GM18868 (cell line): Measurements from ENCODE around the gene EIF3C.
"Not testable (repeated sequence)": the region's sequence is repeated elsewhere in the genome, so short reads cannot be mapped to it uniquely, and the experiment has no call there.

ENCODE experiments used
- ATAC-seq: cut with Tn5 transposase; IDR thresholded peaks from one replicate; pipeline ENCODE4 v1.9.1; 2021; ENCODE audit warnings: mild to moderate bottlenecking, moderate library complexity; ENCODE audit not compliant: unreplicated experiment

Gene EIF3C, protein sequence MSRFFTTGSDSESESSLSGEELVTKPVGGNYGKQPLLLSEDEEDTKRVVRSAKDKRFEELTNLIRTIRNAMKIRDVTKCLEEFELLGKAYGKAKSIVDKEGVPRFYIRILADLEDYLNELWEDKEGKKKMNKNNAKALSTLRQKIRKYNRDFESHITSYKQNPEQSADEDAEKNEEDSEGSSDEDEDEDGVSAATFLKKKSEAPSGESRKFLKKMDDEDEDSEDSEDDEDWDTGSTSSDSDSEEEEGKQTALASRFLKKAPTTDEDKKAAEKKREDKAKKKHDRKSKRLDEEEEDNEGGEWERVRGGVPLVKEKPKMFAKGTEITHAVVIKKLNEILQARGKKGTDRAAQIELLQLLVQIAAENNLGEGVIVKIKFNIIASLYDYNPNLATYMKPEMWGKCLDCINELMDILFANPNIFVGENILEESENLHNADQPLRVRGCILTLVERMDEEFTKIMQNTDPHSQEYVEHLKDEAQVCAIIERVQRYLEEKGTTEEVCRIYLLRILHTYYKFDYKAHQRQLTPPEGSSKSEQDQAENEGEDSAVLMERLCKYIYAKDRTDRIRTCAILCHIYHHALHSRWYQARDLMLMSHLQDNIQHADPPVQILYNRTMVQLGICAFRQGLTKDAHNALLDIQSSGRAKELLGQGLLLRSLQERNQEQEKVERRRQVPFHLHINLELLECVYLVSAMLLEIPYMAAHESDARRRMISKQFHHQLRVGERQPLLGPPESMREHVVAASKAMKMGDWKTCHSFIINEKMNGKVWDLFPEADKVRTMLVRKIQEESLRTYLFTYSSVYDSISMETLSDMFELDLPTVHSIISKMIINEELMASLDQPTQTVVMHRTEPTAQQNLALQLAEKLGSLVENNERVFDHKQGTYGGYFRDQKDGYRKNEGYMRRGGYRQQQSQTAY

DNA sequence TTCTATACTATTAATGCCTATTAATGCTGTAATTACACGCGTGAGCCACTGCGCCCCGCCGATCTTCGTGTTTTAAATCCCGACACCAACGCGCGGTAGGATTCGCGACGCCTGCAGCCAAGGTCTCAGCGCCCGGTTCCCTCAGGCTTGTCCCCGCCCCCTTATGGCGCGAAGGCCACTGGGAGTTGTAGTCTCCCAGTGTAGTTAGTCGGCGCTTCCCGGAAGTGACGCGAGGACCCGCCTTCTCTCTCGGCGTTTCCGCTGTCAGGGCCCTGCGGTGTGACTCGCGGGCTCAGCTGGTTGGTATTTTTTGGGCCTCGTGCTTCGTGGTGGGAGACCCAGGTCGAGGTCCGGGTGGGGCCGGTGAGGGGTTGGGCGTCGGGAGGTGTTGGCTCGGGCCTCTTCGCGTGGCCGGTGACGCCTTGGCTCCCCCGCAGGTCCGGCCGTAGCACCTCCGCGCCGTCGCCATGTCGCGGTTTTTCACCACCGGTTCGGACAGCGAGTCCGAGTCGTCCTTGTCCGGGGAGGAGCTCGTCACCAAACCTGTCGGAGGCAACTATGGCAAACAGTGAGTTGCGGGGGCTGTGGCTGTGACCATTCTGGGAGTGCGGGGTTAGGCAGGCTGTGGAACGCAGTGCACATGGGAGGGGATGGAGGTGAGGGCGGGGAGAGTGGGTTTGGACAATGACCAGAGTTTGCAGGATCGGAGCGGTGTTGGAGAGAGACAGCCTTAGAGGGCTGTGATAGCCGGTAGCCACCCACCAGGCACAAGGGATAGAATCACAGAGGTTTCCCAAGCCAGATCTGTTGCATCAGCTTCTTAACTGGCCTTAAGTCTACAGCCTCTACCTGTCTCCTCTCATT lies at the start of gene EIF3C:
TSS of gene EIF3C (plus strand) at position 245 of the 864 bp plus-strand sequence. CDS start at position 468, 223 bp downstream.
- ATAC-seq, result peak; percentile 99

DNA sequence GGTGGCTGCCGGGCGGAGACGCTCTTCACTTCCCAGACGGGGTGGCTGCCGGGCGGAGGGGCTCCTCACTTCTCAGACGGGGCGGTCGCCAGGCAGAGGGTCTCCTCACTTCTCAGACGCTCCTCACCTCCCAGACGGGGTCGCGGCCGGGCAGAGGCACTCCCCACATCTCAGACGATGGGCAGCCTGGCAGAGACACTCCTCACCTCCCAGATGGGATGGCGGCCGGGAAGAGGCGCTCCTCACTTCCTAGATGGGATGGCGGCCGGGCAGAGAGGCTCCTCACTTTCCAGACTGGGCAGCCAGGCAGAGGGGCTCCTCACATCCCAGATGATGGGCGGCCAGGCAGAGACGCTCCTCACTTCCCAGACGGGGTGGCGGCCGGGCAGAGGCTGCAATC lies 45.0 kb upstream of the EIF3C start:
- not testable (repeated sequence) for ATAC-seq

DNA sequence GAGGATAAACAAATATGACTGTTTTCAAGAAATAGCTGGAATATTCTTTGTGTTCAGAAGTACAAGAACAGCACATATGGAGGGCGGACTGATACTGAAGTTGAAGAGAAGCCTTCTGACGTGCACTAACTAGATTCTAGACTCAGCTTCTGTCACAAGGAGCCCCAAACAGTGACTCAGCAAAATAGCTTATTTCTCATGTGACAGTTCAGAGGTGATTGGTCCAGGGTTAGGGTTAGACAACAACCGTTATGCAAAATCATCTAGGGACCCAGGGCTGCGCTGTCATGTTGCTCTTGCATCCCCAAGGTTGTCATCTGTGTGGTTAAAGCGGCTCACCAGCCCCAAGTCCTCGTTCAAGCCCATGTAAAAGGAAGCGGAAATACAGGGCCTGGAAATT lies 43.8 kb upstream of the EIF3C start:
- ATAC-seq, result not testable (repeated sequence)

DNA sequence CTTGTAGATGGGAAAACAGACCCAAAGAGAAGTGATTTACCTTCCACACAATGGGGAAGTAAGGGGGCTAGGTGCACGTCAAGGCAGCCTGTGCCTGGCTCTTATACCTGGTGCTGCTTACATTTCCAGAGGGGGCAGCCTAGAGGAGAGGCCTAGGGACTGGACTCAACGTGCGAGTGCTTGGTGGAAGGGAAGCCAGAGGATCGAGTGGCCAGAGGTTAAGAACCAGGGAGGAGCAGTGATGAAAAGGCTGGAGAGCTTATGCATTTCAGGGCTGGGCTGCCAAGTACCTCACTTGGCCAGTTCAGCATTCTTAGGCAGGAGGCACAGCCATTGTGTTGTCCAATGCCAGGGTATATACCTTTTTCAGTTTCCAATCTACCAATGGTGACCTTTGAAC lies 43.1 kb upstream of the EIF3C start:
- not testable (repeated sequence) for ATAC-seq

DNA sequence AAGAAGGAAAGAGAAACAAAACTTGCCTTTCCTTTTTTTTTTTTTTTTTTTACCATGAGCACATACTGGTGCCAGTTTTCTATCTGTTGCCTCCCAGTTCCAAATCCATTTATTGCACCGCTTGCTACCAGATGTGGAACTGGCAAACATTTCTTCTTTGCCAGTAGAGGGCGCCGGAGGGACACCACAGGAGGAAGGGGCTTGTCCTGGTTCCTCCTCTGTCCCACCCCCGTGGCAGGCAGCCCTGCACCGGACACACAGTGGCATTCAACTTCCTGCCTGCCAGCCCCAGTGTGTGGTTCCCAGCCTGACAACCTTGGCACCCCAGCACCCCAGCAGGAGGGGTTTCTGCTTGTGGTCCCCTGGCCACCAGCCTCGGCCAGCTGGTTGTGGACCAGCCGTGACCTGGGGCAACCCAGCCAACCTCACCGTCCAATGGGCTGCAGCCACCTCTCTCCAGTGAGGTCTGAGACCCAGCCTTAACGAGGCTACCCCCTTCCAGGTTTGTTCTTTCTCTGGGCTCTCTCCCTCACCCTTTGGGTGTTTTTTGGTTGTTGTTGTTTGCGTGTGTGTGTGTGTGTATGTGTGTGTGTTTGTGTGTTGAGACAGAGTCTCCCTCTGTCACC lies 22.8 kb upstream of the EIF3C start:
- peak; percentile 67 for ATAC-seq

DNA sequence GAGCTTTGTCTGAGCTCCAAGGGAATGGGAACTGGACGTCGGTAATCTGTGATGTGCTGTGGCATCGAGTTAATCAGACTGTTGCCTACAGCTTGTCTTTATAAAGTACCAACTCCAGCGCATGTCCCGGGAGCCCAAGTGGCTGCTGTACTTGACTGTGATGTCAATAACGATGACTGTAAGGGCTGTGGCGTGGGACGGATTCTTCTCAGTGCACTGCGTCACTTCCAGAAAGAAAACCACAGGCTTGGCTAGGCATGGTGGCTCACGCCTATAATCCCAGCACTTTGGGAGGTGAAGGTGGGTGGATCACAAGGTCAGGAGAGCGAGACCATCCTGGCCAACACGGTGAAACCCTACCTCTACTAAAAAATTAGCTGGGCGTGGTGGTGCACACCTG lies 21.8 kb upstream of the EIF3C start:
- ATAC-seq, result not testable (repeated sequence)

DNA sequence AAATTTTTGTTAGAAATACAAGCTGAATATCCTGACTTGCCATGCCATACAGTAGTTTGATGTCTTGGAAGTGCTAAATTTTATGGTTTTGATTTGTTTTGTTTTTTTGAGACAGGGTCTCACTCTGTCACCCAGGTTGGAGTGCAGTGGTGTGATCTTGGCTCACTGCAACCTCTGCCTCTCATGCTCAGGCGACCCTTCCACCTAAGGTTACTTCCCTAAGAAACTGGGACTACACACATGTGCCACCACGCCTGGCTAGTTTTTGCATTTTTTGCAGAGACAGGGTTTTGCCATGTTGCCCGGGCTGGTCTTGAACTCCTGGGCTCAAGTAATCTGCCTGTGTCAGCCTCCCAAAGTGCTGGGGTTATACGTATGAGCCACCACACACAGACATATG lies 19.5 kb upstream of the EIF3C start:
- ATAC-seq, result not testable (repeated sequence)

DNA sequence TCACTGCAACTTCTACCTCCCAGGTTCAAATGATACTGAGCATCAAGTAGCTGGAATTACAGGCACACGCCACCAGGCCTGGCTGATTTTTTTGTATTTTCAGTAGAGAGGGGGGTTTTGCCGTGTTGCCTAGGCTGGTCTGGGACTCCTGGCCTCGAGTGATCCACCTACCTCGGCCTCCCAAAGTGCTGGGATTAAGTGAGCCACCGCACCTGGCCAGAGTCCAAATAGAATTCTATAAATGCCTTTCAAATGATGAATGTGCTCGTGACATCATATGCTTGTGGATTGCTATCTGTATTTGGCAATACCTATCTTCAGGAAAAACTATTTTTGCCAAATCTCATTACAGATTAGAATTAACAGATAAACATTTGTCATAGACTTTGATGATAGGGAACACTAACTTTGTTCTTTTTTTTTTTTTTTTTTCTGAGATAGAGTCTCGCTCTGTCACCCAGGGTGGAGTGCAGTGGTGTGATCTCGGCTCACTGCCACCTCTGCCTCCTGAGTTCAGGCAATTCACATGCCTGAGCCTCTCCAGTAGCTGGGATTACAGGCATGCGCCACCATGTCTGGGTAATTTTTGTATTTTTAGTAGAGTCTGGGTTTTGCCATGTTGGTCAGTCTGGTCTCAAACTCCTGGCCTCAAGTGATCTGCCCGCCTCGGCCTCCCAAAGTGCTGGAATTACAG lies 17.9 kb upstream of the EIF3C start:
- ATAC-seq, result not testable (repeated sequence)

DNA sequence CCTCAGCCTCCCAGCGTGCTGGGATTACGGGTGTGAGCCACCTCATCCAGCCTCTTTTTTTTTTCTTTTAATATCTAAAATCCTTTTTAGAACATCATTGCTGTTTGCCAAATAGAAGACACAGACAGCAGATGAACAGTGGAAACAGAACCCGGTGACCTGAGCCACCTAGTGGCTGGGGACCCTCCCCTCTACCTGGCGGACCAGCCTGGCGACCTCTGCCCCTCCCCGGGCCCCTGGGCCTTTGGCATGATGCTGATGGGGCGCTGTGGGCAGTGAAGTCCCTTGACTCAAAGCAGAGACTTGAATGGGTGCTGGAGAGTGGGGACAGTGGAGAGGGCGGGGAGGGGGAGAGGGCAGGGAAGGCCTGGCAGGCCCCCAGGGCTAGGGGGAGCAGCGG lies 11.5 kb upstream of the EIF3C start:
- ATAC-seq, result not testable (repeated sequence)

DNA sequence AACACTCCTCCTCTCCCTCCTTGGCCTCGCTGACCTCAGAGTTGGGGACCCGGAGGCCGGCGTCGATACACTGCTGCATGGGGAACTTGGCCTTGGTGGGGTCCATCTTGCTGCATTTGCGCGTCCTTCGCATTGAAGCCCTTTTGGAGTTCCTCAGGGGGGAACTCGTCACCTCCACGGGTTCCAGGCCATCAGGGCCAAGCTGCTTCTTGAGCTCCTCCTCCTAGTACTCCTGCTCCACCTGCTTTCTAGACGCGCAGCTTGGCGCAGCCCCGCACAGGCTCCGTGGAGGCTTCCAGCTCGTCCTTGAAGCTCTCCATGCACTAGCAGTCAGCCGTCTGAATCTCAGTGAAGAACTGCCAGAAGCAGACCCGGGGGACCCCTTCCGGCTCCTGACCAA lies 10.9 kb upstream of the EIF3C start:
- ATAC-seq, result not testable (repeated sequence)

DNA sequence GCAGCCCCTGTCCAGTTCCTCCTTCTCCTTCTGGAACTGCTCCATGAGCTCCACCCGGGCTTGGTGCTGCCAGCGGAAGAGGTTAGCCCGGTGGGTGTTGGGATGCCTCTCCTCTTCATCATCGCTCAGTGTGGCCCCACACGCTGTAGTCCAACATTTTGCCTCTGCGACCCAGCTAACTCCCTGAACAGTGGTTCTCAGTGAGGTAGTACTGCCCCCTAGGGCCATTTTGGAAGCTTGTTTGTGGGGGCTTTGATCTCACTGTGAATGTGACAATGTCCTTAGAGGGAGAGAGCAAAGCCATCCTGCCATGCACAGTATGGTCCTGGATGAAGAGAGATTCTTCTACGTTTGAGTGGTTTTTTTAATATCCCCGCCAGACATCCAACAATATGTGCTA lies 9.9 kb upstream of the EIF3C start:
- not testable (repeated sequence) for ATAC-seq

DNA sequence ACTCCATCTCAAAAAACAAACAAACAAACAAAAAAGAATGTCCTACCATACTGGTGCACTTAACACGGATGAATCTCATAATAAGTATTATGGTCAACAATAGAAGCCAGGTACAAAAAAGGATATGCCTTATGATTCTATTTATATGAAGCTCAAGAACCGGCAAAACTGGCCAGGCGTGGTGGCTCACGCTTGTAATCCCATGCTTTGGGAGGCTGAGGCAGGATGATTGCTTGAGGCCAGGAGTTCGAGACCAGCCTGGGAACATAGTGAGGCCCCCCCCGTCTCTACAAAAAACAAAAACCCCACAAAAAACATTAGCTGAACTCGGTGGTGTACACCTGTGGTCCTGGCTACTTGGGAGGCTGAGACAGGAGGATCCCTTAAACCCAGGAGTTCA lies 7.0 kb upstream of the EIF3C start:
- ATAC-seq, result not testable (repeated sequence)

DNA sequence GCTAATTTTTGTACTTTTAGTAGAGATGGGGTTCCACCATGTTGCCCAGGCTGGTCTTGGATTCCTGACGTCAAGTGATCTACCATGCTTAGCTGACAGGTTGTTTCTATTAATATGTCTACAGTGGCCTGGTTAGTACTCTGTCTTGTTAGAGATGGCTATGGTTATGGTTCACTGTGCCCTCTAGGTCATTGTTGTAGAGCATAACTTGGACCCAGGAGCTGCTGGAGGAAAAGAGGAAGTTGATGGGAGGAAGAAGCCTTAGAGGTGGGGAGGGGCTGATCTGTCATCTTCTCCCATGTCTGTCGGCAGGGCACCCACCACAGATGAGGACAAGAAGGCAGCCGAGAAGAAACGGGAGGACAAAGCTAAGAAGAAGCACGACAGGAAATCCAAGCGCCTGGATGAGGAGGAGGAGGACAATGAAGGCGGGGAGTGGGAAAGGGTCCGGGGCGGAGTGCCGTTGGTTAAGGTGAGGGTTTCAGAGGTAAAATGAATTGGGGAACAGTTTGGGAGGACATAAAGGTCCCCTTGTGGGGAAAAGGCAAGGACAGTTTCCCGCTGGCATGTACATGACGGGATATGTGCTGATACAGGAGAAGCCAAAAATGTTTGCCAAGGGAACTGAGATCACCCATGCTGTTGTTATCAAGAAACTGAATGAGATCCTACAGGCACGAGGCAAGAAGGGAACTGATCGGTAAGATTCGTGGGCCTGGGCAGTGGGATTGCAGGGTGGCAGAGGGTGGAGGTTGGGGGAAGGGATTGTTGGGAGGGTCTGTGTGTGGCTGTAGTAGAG lies 11.8 kb downstream of the EIF3C start:
- not testable (repeated sequence) for ATAC-seq

DNA sequence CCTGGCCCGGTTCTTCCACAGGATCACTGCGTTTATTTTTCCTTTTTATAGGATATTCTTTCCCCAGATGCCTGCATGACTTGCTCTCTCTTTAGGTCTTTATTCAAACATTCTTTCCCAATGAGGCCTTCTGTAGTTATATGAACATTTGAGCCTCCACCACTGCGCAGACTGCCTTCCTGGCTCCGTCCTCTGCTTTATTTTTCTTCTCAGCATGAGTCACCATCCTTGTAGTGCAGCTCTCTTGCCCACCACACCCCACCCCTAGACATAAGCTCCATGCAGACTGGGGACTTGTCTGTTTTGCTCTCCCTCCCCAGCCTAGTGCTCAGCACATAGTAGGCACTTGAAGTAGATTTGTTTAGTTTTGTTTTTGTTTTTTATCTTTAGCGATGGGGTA lies 20.0 kb downstream of the EIF3C start:
- not testable (repeated sequence) for ATAC-seq

DNA sequence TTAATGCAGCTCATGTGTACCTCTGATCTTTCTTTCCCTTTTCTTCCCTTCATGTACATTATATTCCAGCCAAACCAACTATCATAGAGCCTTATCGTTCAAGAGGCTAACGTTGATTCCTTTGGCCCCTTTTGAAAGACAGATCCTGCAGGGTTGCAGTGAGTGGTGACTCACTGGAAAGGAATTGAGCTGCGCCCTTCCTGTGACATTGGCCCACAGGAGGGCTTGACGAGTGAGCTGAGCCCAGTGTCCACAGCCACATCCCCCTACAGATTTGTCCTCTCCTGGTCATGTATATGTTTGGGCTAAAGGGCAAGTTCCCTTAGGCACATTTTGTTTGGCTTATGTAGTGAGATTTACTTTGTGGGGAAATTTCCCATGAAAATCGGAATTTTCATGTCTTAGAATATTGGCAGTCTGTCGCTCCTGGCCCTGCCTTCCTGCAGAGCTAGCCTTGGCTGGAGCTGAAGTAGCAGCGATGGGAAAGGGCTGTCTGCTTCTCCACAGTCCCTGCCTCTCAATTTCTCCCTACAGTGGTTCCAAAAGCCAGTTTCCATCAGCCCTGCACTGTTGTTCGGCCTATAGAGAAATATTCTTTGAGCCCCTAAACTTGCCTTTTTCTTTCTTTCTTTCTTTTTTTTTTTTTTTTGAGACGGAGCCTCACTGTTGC lies 21.3 kb downstream of the EIF3C start:
- not testable (repeated sequence) for ATAC-seq

DNA sequence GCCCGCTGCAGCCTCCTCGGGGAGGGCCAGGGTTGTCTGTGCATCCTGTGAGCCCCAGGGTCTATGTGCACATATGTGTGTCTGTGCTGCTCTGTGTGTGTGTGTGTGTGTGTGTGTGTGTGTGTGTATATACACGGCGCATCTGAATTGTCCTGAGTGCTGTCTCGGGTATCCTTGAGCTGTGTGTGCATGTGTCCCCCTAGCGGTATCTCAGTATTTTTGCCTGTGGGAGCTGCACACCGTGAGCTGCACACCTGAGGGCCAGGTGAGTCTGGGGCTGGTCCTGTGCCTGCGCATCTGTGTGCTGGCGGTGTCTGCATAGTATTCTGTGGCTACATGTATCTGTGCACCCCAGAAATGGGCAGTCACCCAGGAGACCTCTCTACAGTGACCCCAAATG lies 28.5 kb downstream of the EIF3C start:
- ATAC-seq, result not testable (repeated sequence)

DNA sequence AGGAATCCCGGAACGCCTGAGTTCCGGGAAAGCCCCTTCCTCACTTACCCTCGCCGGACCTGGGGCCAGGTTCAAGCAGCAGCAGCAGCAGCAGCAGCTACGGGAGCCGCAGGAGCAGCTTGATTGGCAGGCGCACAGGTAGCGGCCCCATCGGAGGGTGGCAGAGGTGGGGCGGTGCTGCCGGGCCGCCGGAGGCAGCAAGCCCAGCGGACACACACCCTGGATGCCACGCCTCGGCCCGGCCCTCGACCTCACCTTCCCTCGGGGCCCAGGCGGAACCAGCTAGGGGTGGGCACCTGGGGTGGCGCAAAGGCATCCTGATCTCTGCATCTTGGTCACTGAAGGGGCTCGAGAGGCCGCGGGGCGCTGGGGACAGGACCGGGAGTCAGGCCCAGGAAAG lies 29.4 kb downstream of the EIF3C start:
- ATAC-seq, result not testable (repeated sequence)

DNA sequence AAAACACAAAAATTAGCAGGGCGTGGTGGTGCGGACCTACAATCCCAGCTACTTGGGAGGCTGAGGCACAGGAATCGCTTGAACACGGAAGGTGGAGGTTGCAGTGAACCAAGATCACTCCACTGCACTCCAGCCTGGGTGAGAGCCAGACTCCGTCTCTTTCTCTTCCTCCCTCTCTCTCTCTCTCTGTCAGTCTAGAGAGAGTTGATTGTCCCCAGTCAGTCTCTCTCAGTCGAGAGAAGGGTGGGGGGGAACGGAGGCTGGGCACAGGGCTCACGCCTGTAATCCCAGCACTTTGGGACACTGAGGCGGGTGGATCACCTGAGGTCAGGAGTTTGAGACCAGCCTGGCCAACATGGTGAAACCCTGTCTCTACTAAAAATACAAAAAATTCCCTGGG lies 30.0 kb downstream of the EIF3C start:
- ATAC-seq, result not testable (repeated sequence)
